Endothelial cell of umbilical vein (primary cell): ENCODE results near the gene TAS2R38. TPM values are rescaled to one million over a fixed set of nuclear protein-coding genes. Genes with fewer than 3 reads are reported as not detected.

ENCODE experiments used
- BruUV-seq: library from RNA; stranded (reverse); fragments of 400-500 nt; replicated peaks from 2 replicates; lab custom pipeline; 2021; lab: Mats Ljungman, UMichigan
- CTCF ChIA-PET: fragments of 300-600, 350-600 bp; sonication (Branson Sonifier 250); formaldehyde crosslinking; loops from one replicate; lab custom pipeline; 2021; ENCODE audit warnings: antibody characterized with exemption, inconsistent platforms; lab: Charles Lee
- POLR2A ChIA-PET: fragments of 300-600, 350-600 bp; sonication (Branson Sonifier 250); formaldehyde crosslinking; loops from one replicate; lab custom pipeline; 2021; ENCODE audit warnings: antibody characterized with exemption, inconsistent platforms; lab: Charles Lee
- DNase-seq: peaks from one replicate; pipeline ENCODE4 v3.0.0-alpha.2; 2011; ENCODE audit warnings: low read depth, low spot score
- FAIRE-seq: peaks from 2 replicates; lab custom pipeline; 2011; peaks lifted over from hg19 to GRCh38; lab: Jason Lieb, UNC
- H2AFZ ChIP-seq: 2 replicates; pipeline ENCODE4 v1.6.0; 2012; ENCODE audit warnings: low read depth, low read length, control low read depth, inconsistent platforms
- H3K27ac ChIP-seq: 2 replicates; pipeline ENCODE4 v1.5.1; 2011; ENCODE audit warnings: low read depth, mild to moderate bottlenecking, control low read depth, low read length, moderate library complexity; ENCODE audit not compliant: insufficient read depth
- H3K27me3 ChIP-seq, 2 experiments: 2 replicates each; pipeline versions ENCODE4 v1.6.0 to v1.6.1; 2011; ENCODE audit warnings: low read length in 2 of 2, mixed read lengths in 1 of 2; ENCODE audit not compliant: control insufficient read depth in 2 of 2, insufficient read depth in 2 of 2
- H3K36me3 ChIP-seq, 2 experiments: 2 replicates in 1 of 2; 3 replicates in 1 of 2; pipeline ENCODE4 v1.5.1; 2011; ENCODE audit warnings: low read length in 2 of 2, mild to moderate bottlenecking in 1 of 2, moderate library complexity in 1 of 2; ENCODE audit not compliant: control insufficient read depth in 2 of 2, insufficient read depth in 2 of 2; ENCODE audit errors: extremely low read depth in 1 of 2
- H3K4me1 ChIP-seq: 3 replicates; pipeline ENCODE4 v1.5.1; 2011; ENCODE audit warnings: mild to moderate bottlenecking, low read length; ENCODE audit not compliant: control insufficient read depth, insufficient read depth; ENCODE audit errors: extremely low read depth
- H3K4me2 ChIP-seq: 2 replicates; pipeline ENCODE4 v1.6.1; 2011; ENCODE audit warnings: low read length, control low read depth, mixed read lengths; ENCODE audit not compliant: insufficient read depth
- H3K4me3 ChIP-seq, 3 experiments: fragments of 200-600 bp in 1 of 3; sonication (generic), shearing (Covaris generic) in 1 of 3; replicated peaks in 1 of 3; 2 replicates each; pipeline ENCODE4 v1.5.1; 2011 to 2016; ENCODE audit warnings: control low read depth in 3 of 3, low read length in 3 of 3, mild to moderate bottlenecking in 2 of 3, inconsistent platforms in 1 of 3, low read depth in 1 of 3, moderate library complexity in 1 of 3; ENCODE audit not compliant: insufficient read depth in 1 of 3
- H3K79me2 ChIP-seq: 2 replicates; pipeline ENCODE4 v1.6.0; 2012; ENCODE audit warnings: low read length, inconsistent platforms; ENCODE audit not compliant: control insufficient read depth, insufficient read depth
- H3K9ac ChIP-seq: replicated peaks from 2 replicates; pipeline ENCODE3; 2011; ENCODE audit warnings: low read length, control low read depth; ENCODE audit not compliant: insufficient read depth; ENCODE audit errors: extremely low read depth
- H3K9me1 ChIP-seq: replicated peaks from 3 replicates; pipeline ENCODE4 v1.6.0; 2011; ENCODE audit warnings: mild to moderate bottlenecking, low read length; ENCODE audit not compliant: control insufficient read depth, insufficient read depth; ENCODE audit errors: extremely low read depth
- H3K9me3 ChIP-seq: replicated peaks from 2 replicates; pipeline ENCODE4 v1.5.1; 2012; ENCODE audit warnings: low read length, inconsistent platforms; ENCODE audit not compliant: control insufficient read depth, insufficient read depth
- H4K20me1 ChIP-seq: replicated peaks from 2 replicates; pipeline ENCODE3; 2011; ENCODE audit warnings: mild to moderate bottlenecking, low read length; ENCODE audit not compliant: control insufficient read depth, insufficient read depth; ENCODE audit errors: extremely low read depth
- CTCF ChIP-seq, 2 donors: IDR thresholded peaks; 1 replicate in 1 of 2; 2 replicates in 1 of 2; pipeline ENCODE4 v1.5.1; 2011; ENCODE audit warnings: low read length in 2 of 2, mild to moderate bottlenecking in 2 of 2, moderate library complexity in 2 of 2, control low read depth in 1 of 2, inconsistent platforms in 1 of 2, low read depth in 1 of 2; ENCODE audit not compliant: insufficient read depth in 1 of 2; ENCODE audit errors: extremely low read depth in 1 of 2
- EZH2 ChIP-seq: IDR thresholded peaks from 2 replicates; pipeline ENCODE4 v1.6.1; 2012; ENCODE audit warnings: borderline replicate concordance, low read depth, mild to moderate bottlenecking, moderate library complexity, low read length, inconsistent platforms; ENCODE audit not compliant: severe bottlenecking
- FOS ChIP-seq: IDR thresholded peaks from 2 replicates; pipeline ENCODE4 v1.6.1; 2011; ENCODE audit warnings: mild to moderate bottlenecking, low read length, moderate library complexity, borderline replicate concordance; ENCODE audit not compliant: insufficient read depth
- GATA2 ChIP-seq: IDR thresholded peaks from 2 replicates; pipeline ENCODE4 v1.7.0; 2011; ENCODE audit warnings: low read depth, mild to moderate bottlenecking, moderate library complexity, mixed read lengths, low read length; ENCODE audit not compliant: insufficient read length, insufficient read depth
- JUN ChIP-seq: IDR thresholded peaks from 2 replicates; pipeline ENCODE4 v1.6.1; 2011; ENCODE audit warnings: borderline replicate concordance, low read depth; ENCODE audit not compliant: insufficient read length, insufficient read depth
- MYC ChIP-seq: IDR thresholded peaks from one replicate; pipeline ENCODE4 v1.6.1; 2011; ENCODE audit warnings: mild to moderate bottlenecking, low read depth, low read length
- POLR2A ChIP-seq: IDR thresholded peaks from 2 replicates; pipeline ENCODE4 v1.6.1; 2012; ENCODE audit warnings: low read depth, mild to moderate bottlenecking, control low read depth, low read length
- POLR2AphosphoS5 ChIP-seq: IDR thresholded peaks from 2 replicates; pipeline ENCODE4 v1.6.1; 2012; ENCODE audit warnings: low read depth, mild to moderate bottlenecking, control low read depth, low read length, moderate library complexity; ENCODE audit not compliant: insufficient read depth
- dilution Hi-C: fragments of 300-500 bp; cut with MboI; formaldehyde crosslinking; loops from one replicate; pipeline ENCODE4 v1.15.0; 2019; ENCODE audit warnings: low sequenced_read_pairs; ENCODE audit not compliant: extremely low pct_ligation_motif_present
- intact Hi-C: fragments of 100-400 bp; cut with micrococcal nuclease; formaldehyde crosslinking; loops from one replicate; pipeline ENCODE4 v1.10.0; 2022
- polyA plus RNA-seq, 4 experiments: library from polyadenylated mRNA; depleted of rRNA in 3 of 4; stranded (reverse) in 3 of 4; unstranded in 1 of 4; fragments of >200 nt; gene quantifications; 2 replicates each; pipeline versions ENCODE4 v1.2.1 to v1.2.3, GENCODE V29; 2011 to 2012; ENCODE audit warnings: missing spikeins in 1 of 4
- total RNA-seq: library from RNA; stranded (reverse); gene quantifications from 2 replicates; pipeline ENCODE4 v1.2.3, GENCODE V29; 2021
- TF ChIP-seq, protein P1 (sequence below): IDR thresholded peaks from 2 replicates; pipeline ENCODE4 v1.6.1; 2011; ENCODE audit not compliant: insufficient read depth, insufficient read length

TAS2R38 gene
- total and polyA plus RNA-seq, 2 donors (not counting 3 experiments of a cell fraction or from before 2014, with no cell fraction given) = not detected

- Histone ChIP-seq H3K36me3 (no peaks in the 10 kb centered on the region), H2AFZ (no peak overlapping the region), H3K4me2 (no peak overlapping the region), H3K4me3 (no peak overlapping the region), H3K27ac (no peak overlapping the region), H3K79me2 (no peaks in the 10 kb centered on the region), H3K9ac (no peak overlapping the region), H3K9me3 (no peaks in the 10 kb centered on the region), H3K9me1 (no peaks in the 10 kb centered on the region), H3K27me3 (no peaks in the 10 kb centered on the region), H4K20me1 (no peaks in the 10 kb centered on the region), H3K4me1 (no peaks in the 10 kb centered on the region)
- ChIA-PET POLR2A (no interaction called here), CTCF (no interaction called here)
- FAIRE-seq = no peak
- no peak for DNase-seq
- intact Hi-C loops (no loop called here), dilution Hi-C loops (no loop called here)
- no TSS peak for BruUV-seq
- no peak for TF ChIP-seq POLR2A
These were observed 35.6 kb upstream of the TAS2R38 start for GRCh38 chr7:142009187-142009586.

DNA sequence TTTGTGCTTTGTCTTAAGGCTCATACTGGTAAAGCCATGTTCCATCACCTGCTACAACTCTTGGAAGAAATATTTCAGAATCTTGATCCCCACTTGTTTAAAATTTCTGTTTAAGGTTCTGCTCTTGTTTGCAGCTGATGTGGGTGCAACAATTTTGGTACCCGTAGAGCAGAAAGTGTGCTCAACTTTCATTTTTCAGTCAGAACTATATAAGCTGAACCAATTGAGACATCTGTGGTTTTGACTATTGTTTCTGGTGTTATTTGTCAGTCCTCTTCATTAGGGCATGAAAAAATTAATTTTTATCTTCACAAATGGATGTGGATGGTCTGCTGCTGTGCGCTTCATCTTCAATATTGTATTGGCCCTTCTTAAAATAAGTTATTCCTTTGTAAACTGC lies 33.0 kb upstream of the TAS2R38 start:
- H4K20me1 ChIP-seq = no peaks in the 10 kb centered on the region
- no TSS peak for BruUV-seq
- no peak overlapping the region for H3K9ac ChIP-seq
- H3K4me1 ChIP-seq = no peaks in the 10 kb centered on the region
- no peaks in the 10 kb centered on the region for H3K79me2 ChIP-seq
- H3K9me3 ChIP-seq = no peaks in the 10 kb centered on the region
- DNase-seq (no peak), FAIRE-seq (no peak)
- no peak overlapping the region for H2AFZ ChIP-seq
- POLR2A ChIA-PET = no interaction called here
- CTCF ChIA-PET = no interaction called here
- H3K27me3 ChIP-seq = no peaks in the 10 kb centered on the region
- TF ChIP-seq POLR2AphosphoS5 (no peak), EZH2 (no peak), JUN (no peak), FOS (no peak), MYC (no peak), POLR2A (no peak), CTCF (IDR thresholded peaks at IDR 0.05; ENCODE audit: extremely low read depth in 1 of 2, insufficient read depth in 1 of 2, low read depth in 1 of 2, low read length in 2 of 2) (no peak), GATA2 (no peak)
- TF ChIP-seq, protein P1, sequence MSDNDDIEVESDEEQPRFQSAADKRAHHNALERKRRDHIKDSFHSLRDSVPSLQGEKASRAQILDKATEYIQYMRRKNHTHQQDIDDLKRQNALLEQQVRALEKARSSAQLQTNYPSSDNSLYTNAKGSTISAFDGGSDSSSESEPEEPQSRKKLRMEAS = no peak
- dilution Hi-C loops = no loop called here
- H3K9me1 ChIP-seq = no peaks in the 10 kb centered on the region
- no peak overlapping the region for H3K4me3 ChIP-seq
- no peak overlapping the region for H3K27ac ChIP-seq
- no peaks in the 10 kb centered on the region for H3K36me3 ChIP-seq
- H3K4me2 ChIP-seq = no peak overlapping the region
- intact Hi-C loops = no loop called here
